Muscle layer of duodenum (tissue), 2 donors: ENCODE measurements around the gene ABLIM2.

Experiments used
- H3K27ac ChIP-seq: one replicate; pipeline ENCODE4 v1.7.0; 2013; ENCODE audit warnings: mild to moderate bottlenecking, low read length
- H3K27me3 ChIP-seq: one replicate; pipeline ENCODE4 v1.7.0; 2013; ENCODE audit warnings: low read depth, mild to moderate bottlenecking, control low read depth, low read length
- H3K36me3 ChIP-seq, 2 donors: one replicate each; pipeline ENCODE4 v1.7.0; 2013; ENCODE audit warnings: low read length in 2 of 2, control low read depth in 1 of 2, mild to moderate bottlenecking in 1 of 2; ENCODE audit not compliant: insufficient read depth in 2 of 2, control insufficient read depth in 1 of 2
- H3K4me1 ChIP-seq, 2 donors: one replicate each; pipeline ENCODE4 v1.7.0; 2013; ENCODE audit warnings: low read length in 2 of 2, mild to moderate bottlenecking in 2 of 2, control low read depth in 1 of 2, moderate library complexity in 1 of 2; ENCODE audit not compliant: insufficient read depth in 2 of 2, control insufficient read depth in 1 of 2
- H3K4me3 ChIP-seq, 2 donors: one replicate each; pipeline ENCODE4 v1.7.0; 2013; ENCODE audit warnings: low read length in 2 of 2, low read depth in 1 of 2, mild to moderate bottlenecking in 1 of 2
- H3K9me3 ChIP-seq, 2 donors: one replicate each; pipeline ENCODE4 v1.7.0; 2013; ENCODE audit warnings: low read length in 2 of 2, control low read depth in 1 of 2, mild to moderate bottlenecking in 1 of 2; ENCODE audit not compliant: control insufficient read depth in 1 of 2
- donor health status: healthy.

ABLIM2 gene

DNA sequence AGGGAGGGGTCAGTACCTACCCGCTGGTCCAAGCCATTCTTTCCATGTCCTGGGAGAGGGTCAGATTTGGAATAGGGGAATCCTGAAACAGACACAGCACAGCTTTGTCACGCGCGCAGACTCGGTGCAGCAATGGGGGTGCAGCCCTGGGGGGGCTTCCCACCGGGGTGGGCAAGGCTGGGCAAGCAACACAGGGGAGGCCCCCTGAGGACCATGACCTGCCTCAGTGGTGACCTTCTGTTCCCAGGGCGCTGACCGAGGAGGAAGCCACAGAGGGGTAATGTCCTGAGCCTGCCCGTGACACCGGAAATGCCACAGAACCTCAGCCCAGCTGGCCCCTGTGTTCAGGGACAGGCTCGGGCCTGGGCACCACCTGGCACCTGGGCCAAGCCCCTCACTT lies 165.8 kb downstream of the ABLIM2 start:
- H3K27ac ChIP-seq, result no peak overlapping the region
- no peaks in the 10 kb centered on the region for H3K4me1 ChIP-seq
- H3K9me3 ChIP-seq, result peaks cover 0 to 6% of the 10 kb centered on the region in 2 donors
- no peak overlapping the region for H3K4me3 ChIP-seq
- no peaks in the 10 kb centered on the region for H3K36me3 ChIP-seq
- H3K27me3 ChIP-seq, result no peaks in the 10 kb centered on the region

DNA sequence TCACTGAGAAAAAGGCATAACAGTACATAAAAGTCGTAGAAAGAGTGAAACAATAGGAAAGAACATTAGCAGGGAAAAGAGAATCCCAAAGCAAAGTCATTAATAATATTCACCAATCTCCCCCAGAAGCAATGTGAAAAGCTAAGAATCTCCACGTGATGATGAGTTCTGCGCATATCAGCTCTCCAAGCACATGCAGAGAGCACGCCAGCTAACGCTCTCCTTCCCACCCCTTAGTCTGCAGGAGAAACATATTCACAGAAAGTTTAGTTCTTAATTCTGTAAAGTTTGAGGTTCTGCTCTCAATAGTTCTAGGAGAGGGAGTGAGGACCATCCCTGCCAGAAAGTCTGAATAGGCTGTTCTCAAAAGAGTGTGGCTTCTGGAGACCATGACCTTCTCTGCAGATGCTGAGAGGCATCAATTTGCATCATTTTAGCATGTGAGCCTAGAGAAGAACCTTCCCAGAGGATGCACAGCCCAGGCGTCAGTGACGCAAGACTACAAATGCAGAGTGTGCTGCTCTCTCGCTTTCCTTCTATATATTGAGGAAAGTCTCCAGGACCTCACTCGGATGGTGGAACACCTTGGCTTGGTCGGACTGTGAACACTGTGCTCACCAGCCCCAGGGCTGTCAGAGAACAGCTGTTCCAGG lies 167.7 kb downstream of the ABLIM2 start:
- Histone ChIP-seq H3K27me3 (no peaks in the 10 kb centered on the region), H3K4me1 (no peaks in the 10 kb centered on the region), H3K36me3 (no peaks in the 10 kb centered on the region), H3K9me3 (peaks cover 0 to 6% of the 10 kb centered on the region in 2 donors), H3K27ac (no peak overlapping the region), H3K4me3 (no peak overlapping the region)

DNA sequence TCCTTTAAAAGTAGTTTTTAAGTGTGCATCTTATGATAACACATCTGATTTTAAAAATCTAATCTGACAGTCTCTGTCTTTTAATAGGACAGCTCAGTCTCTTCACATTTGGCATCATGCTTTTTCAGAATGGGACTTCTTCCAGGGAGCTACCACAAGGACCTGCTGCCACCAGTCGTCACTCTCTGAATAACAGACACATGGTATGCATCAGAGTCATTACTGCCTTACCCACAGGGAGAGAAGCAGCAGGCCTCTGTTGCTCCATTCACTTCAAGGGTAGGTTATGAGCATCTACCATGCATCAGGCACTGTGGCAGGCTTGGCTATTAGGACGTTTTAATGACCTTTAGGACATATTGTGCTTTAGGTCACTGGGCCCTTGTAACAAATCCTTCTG lies 169.0 kb downstream of the ABLIM2 start:
- Histone ChIP-seq H3K27ac (no peak overlapping the region), H3K36me3 (no peaks in the 10 kb centered on the region)

DNA sequence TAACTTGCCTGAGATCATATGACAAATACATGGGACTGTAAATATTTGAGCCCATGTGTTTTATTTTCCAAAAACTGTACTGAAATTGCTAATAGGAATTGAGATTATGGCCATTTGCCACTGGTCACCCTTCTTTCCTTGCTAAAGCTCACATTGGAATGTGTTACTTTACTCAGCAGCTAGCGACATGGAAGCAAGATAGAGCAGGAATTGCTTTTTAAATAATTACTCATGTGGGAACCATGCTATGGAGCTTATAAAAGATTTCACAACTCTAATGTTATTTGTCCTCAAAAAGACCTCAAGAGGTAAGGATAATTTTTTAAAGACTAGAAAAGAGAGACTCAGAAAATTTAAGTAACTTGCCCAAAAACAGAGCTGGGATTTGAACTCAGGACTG lies 170.2 kb downstream of the ABLIM2 start:
- Histone ChIP-seq H3K9me3 (peaks cover 0 to 6% of the 10 kb centered on the region in 2 donors), H3K4me1 (no peaks in the 10 kb centered on the region), H3K36me3 (no peaks in the 10 kb centered on the region), H3K4me3 (no peak overlapping the region), H3K27ac (no peak overlapping the region), H3K27me3 (no peaks in the 10 kb centered on the region)

More for the DNA sequence above, 169.0 kb downstream of the ABLIM2 start:
- no peaks in the 10 kb centered on the region for H3K27me3 ChIP-seq
- H3K4me3 ChIP-seq, result no peak overlapping the region
- H3K9me3 ChIP-seq, result peaks cover 0 to 6% of the 10 kb centered on the region in 2 donors
- H3K4me1 ChIP-seq, result no peaks in the 10 kb centered on the region

DNA sequence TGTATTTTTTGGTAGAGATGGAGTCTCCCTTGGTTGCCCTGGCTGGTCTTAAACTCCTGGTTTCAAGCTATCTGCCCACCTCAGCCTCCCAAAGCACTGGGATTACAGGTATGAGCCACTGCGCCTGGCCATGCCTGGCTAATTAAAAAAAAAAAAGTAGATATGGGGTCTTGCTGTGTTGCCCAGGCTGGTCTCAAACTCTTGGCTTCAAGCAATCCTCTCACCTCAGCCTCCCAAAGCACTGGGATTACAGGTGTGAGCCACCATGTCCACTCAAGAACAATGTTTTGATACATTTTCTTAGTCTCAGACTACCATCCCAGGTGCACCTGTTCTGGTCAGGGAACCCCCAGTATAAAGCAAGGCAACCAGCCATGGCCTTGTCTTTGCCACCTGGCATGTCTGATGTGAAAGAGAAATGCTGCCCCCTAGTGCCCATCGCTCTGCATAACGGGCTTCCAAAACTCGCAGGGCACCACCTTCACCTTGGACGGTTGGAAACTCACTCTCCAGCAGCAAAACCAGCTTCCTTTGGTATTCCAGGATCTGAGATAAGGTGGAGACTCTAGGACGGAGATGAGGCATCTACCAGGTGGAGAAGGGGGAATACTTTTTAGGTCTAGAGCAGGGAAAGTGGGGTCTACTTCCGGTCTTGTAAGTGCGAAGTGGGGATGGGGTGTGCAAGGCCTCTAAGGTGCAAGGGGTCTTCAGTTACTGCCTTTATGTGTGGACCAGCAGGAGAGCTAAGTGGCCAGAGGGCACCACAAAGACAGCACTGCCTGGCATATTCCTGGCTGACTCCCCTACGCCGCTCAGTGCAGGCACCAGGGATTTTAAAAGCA lies 171.2 kb downstream of the ABLIM2 start:
- H3K27me3 ChIP-seq, result no peaks in the 10 kb centered on the region
- no peak overlapping the region for H3K27ac ChIP-seq
- H3K4me1 ChIP-seq, result no peaks in the 10 kb centered on the region
- H3K9me3 ChIP-seq, result peaks cover 0 to 6% of the 10 kb centered on the region in 2 donors
- no peak overlapping the region for H3K4me3 ChIP-seq
- H3K36me3 ChIP-seq, result no peaks in the 10 kb centered on the region

DNA sequence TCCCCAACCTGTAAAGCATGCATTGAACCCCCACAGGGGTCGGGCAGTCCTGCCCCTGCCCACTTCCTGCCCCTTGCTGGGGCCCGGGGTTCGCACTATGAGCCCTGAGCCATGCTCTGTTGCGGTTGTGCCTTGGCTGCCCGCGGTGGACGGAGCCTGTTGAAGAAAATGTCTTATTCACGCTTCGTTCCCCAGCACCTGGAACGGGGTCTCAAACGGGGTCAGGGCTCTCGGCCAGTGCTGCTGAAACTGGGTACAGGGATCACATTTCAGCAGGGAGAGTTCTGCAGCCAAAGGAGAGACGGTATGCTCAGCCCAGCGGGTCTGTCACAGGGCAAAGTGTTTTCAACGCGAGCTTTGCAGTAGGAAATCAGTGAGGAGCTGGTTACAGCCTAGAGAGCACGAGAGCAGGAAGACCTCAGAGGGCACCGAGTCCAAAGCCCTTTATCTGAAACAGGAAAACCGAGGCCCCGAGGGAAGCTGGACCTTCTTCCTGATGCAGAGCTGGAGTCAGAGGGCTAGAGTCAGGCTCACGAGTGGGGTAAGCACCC lies 172.6 kb downstream of the ABLIM2 start:
- Histone ChIP-seq H3K9me3 (peaks cover 0 to 6% of the 10 kb centered on the region in 2 donors), H3K36me3 (no peaks in the 10 kb centered on the region), H3K27ac (no peak overlapping the region), H3K4me1 (no peaks in the 10 kb centered on the region), H3K27me3 (no peaks in the 10 kb centered on the region), H3K4me3 (no peak overlapping the region)

DNA sequence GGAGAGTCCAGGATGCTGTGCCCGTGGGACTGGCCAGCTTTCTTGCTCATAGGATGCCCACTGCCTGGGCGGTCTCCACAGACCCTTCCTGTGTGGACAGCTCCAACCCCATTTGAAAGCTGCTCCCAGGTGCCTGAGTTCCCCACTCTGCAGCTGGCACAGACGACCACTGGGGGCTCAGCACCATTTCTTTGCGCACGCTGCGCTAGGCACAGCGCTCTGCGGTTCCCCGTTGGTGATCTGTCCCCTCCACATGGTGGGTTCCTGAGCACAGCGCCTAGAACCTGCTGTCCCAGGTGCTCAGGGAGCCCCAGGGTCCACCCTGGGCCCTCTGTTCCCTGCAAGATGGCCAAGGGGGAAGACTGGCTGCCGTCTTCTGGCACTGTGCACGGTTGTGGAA lies 173.5 kb downstream of the ABLIM2 start:
- Histone ChIP-seq H3K9me3 (peaks cover 0 to 6% of the 10 kb centered on the region in 2 donors), H3K27me3 (no peaks in the 10 kb centered on the region), H3K4me3 (no peak overlapping the region), H3K36me3 (no peaks in the 10 kb centered on the region), H3K27ac (no peak overlapping the region), H3K4me1 (no peaks in the 10 kb centered on the region)

DNA sequence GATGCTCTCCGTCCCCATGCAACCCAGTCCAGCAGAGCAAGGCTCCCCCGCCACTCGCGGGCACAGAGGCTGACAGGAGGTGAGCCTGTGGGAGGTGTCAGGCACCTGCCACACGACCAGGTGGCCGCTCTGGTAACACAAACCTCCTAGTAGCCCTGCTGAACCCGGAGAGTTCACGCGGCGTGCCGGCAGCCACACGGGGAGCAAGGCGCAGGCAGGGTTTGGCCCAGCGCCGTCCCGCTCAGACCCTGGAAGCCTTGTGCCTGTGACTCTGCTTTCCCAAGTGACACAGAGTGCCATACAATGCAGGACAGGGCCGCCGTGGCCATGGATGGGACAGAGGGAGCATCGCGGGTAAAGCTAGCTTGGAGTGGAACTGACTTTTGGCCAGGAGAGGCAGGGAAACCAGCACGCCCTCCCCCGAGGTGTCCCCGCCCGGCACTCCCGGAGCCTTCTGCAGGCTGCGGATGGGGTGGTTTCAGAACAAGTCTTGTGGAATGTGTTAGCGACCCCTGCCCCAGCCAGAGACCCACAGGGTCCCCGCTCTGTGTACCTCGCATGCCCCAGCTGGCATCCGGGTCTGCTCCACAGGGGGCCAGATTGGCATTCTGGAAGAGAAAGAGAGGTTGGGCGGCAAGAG lies 174.2 kb downstream of the ABLIM2 start:
- no peaks in the 10 kb centered on the region for H3K27me3 ChIP-seq
- no peaks in the 10 kb centered on the region for H3K36me3 ChIP-seq
- H3K4me1 ChIP-seq, result no peaks in the 10 kb centered on the region
- no peak overlapping the region for H3K4me3 ChIP-seq
- H3K27ac ChIP-seq, result no peak overlapping the region
- peaks cover 0 to 3% of the 10 kb centered on the region in 2 donors for H3K9me3 ChIP-seq

DNA sequence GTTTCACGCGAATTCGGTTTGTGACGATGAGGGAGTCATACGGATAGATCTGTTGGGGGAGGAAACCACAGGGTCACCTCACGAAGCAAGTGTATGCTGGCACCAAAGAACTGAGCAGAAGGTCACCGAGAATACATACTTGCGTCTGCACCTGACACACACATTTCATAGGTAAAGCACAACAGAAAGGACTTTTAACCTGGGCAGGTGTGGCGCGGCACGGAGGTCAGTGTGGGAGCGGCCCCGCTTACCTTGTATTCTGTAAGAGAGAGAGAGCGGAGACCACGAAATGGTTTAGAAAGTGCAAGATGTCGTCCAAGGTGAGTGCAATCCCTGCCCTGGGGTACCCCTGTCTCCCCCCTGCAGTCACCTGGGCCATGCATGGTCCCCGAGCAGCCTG lies 175.3 kb downstream of the ABLIM2 start:
- Histone ChIP-seq H3K4me1 (no peaks in the 10 kb centered on the region), H3K27me3 (no peaks in the 10 kb centered on the region), H3K36me3 (no peaks in the 10 kb centered on the region), H3K27ac (no peak overlapping the region), H3K4me3 (no peak overlapping the region), H3K9me3 (no peaks in the 10 kb centered on the region)

DNA sequence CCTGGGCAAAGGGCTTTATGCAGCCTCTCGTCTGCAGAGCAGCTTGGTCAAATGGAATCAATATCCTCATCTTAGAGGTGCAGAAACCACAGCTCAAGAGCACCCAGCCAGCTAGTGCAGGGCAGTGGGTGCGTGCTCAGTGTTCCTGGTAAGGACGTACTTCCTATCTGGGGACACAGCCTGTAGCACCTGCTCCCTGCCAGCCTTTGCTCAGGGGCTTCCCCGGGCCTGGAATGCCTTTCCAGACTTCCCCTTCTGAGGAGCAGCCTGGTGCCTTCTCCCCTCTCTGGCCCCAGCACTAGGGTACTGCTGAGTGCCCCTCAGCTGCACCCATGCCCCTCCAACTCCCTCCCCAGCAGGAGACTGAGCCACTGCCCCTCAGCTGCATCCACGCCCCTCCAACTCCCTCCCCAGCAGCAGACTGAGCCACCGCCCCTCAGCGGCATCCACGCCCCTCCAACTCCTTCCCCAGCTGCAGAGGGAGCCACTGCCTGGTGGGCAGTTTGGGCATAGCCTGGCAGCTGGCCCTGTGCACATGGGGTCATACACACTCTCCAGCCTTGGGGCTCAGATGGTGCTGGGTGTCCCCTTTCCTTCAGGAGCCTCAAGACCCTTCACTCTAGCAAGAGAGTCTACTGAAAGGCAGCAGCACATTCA lies 176.7 kb downstream of the ABLIM2 start:
- no peak overlapping the region for H3K27ac ChIP-seq
- no peaks in the 10 kb centered on the region for H3K27me3 ChIP-seq
- no peak overlapping the region for H3K4me3 ChIP-seq
- no peaks in the 10 kb centered on the region for H3K4me1 ChIP-seq
- no peaks in the 10 kb centered on the region for H3K9me3 ChIP-seq
- no peaks in the 10 kb centered on the region for H3K36me3 ChIP-seq

DNA sequence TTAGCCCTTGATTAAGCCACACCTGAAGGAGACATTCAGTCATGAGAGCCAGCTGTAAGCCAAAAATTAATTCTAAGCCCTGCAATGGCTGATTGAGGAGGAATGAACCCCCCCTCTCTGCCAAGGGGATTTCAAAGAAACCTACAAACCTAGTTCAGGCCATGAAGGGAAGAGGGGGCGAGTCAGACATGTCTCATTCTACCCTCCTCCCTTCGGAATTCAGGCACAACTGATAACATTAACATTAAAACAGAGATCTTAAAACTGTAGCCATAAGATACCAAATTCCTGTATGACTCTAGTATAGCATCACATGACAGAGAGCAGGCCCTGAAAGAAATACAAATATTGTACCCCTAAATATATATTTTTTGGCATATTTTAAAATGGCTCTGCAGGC lies 178.6 kb downstream of the ABLIM2 start:
- Histone ChIP-seq H3K27ac (no peak overlapping the region), H3K9me3 (no peaks in the 10 kb centered on the region), H3K36me3 (no peaks in the 10 kb centered on the region), H3K27me3 (no peaks in the 10 kb centered on the region), H3K4me1 (no peaks in the 10 kb centered on the region), H3K4me3 (no peak overlapping the region)
